GM13976 (cell line): ENCODE data around the gene KLHDC1.
"Not testable (repeated sequence)": the region's sequence is repeated elsewhere in the genome, so short reads cannot be mapped to it uniquely, and the experiment has no call there.

Source experiments
- DNase-seq: peaks from one replicate; pipeline ENCODE4 v3.0.0; 2012; ENCODE audit warnings: low spot score
- in situ Hi-C: fragments of 300-500 bp; cut with MboI; formaldehyde crosslinking; loops from one replicate; pipeline ENCODE4 v1.12.0; 2022; ENCODE audit warnings: low sequenced_read_pairs, mixed read lengths, inconsistent platforms; ENCODE audit not compliant: unreplicated experiment
- TF ChIP-seq, protein P1 (sequence below): IDR thresholded peaks from 2 replicates; pipeline ENCODE4 v1.5.1; 2012; ENCODE audit warnings: borderline replicate concordance, mild to moderate bottlenecking; ENCODE audit not compliant: insufficient read depth; ENCODE audit errors: extremely low read depth, missing control alignments, control extremely low read depth

The KLHDC1 gene

DNA sequence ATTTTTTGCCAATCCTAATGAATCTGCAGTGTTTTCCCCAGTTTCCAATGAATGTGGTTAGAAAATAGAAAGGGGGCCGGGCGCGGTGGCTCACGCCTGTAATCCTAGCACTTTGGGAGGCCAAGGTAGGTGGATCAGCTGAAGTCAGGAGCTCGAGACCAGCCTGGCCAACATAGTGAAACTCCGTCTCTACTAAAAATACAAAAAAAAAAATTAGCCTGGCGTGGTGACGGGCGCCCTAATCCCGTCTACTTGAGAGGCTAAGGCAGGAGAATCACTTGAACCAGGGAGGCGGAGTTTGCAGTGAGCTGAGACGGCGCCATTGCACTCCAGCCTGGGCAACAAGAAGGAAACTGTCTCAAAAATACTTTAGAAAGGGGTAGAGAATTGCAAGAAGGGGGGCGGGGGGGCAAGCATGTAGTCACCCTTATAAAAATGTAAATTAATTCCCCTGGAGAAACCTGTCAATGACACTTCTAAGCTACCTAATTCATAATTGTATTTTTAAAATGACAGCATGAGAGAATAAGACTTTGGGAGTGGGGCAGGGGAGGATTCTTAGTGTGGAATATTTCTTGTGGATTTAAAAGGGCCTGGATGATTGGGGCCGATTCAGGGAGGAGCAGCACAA is 76.8 kb downstream of the KLHDC1 start:
- in situ Hi-C loops, result no loop called here
- TF ChIP-seq, protein P1, sequence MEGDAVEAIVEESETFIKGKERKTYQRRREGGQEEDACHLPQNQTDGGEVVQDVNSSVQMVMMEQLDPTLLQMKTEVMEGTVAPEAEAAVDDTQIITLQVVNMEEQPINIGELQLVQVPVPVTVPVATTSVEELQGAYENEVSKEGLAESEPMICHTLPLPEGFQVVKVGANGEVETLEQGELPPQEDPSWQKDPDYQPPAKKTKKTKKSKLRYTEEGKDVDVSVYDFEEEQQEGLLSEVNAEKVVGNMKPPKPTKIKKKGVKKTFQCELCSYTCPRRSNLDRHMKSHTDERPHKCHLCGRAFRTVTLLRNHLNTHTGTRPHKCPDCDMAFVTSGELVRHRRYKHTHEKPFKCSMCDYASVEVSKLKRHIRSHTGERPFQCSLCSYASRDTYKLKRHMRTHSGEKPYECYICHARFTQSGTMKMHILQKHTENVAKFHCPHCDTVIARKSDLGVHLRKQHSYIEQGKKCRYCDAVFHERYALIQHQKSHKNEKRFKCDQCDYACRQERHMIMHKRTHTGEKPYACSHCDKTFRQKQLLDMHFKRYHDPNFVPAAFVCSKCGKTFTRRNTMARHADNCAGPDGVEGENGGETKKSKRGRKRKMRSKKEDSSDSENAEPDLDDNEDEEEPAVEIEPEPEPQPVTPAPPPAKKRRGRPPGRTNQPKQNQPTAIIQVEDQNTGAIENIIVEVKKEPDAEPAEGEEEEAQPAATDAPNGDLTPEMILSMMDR, result no peak
- no peak for DNase-seq

DNA sequence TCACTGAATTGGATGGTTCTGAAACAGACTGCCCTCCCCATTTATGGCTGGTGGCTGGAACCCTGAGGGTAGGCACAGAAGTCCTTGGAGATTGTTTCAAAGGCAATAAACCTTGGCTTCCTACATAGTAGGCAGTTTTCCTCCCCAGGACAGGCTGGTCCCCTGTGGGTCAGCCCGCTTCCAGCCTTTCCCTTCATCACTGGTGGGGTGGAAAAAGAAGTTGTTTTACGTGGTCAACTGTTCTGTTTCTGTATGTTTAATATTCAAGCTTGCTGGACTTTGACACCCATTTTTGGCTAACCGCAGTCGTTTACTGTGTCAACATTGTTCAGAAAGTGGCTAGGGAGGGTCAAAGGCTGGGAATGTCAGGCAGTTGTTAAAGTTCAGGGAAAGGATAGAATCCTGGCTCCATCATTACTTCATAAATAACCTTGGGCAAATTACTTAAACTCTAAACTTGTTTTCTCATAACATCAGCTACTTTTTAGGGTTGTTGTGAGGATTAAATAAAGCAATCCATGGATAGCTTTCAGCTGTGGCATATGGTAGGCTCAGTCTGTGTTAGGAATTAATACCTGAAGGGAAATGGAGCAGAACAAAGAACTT is 77.4 kb downstream of the KLHDC1 start:
- DNase-seq, result no peak
- in situ Hi-C loops, result no loop called here
- TF ChIP-seq, protein P1, result no peak

DNA sequence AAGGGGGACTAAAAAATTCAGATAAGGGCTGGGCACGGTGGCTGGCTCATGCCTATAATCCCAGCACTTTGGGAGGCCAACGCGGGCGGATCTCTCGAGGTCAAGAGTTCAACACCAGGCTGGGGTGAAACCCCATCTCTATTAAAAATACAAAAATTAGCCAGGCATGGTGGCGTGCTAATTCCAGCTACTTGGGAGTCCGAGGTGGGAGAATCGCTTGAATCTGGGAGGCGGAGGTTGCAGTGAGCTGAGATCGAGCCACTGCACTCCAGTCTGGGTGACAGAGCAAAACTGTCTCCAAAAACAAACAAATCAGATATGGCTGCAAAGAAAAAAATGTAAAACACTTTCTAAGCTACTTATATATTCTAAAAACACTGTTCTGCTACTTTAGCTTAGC is 78.8 kb downstream of the KLHDC1 start:
- in situ Hi-C loops, DNase-seq: not testable (repeated sequence)

DNA sequence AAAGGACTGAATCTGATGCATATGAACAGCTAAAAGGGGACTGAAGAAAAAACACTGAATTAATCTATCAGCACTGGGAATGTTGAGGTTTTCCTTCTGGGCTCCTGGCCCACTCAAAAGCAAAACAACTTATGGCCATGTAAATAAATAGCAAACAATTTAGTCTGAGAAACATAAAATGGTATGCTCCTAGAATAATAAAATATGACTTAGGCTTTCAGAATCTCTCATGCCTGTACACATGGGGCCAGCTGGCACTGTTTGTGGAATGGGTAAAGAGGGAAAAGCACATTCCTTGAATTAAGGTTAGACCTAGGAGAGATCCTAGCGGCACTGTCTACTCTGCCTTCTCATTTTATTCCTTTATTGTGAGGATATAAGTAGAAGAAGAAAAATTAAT is 81.2 kb downstream of the KLHDC1 start:
- TF ChIP-seq, protein P1, result no peak
- in situ Hi-C loops, result no loop called here
- DNase-seq, result no peak

DNA sequence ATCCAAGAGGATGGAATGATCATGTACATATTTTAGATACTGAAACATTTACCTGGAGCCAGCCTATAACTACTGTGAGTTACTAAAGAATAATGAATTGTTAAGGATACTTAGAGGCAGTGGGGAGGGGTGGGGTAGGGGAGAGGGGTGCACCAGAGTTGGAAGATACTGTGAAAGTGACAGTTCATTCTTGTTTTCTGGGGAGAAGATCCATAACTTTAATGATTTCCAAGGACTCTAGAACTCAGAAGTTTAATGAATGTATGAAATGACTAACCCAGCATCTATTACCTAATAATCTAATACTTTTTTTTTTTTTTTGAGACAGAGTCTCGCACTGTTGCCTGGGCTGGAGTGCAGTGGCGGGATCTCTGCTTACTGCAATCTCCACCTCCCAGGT is 85.5 kb downstream of the KLHDC1 start:
- DNase-seq, result no peak
- TF ChIP-seq, protein P1, result no peak
- in situ Hi-C loops, result no loop called here

DNA sequence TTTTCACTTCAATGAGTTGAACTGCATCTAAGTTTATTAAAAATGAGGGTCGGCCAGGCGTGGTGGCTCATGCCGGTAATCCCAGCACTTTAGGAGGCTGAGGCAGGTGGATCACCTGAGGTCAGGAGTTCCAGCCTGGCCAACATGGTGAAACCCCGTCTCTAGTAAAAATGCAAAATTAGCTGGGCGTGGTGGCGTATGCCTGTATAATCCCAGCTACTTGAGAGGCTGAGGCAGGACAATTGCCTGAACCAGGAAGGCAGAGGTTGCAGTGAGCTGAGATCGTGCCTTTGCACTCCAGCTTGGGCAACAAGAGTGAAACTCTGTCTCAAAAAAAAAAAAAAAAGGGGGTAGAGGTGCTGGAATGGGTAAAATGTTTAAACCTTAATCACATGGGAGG is 88.1 kb downstream of the KLHDC1 start:
- in situ Hi-C loops, DNase-seq: not testable (repeated sequence)

DNA sequence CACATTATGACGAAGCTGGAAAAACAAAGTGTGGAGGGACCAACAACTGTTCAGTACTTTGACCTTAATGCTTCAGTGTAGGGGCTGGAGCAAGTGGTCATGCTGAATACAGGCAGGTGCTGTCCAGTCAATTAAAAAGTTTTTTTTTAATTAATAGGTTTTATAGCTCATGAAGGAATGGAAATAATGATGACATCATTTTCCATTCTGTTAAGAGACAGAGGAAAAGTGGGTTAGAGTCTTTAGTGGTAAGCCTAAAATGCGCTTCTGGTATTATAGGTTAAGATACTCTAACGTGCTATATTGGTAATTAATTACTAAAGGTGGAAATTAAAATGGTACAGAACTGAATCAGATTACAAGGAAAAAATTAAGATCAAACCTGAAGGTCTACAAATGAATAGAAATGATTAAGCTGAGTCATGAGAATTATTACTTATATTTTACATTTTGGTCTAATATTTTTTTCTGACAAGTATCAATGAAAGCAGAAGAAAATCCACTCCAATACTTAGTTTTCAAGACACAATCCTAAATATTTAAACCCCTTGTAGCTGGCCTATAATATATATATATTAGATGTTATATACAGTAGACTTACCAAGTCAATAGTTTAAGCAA is 90.6 kb downstream of the KLHDC1 start:
- DNase-seq, result no peak
- TF ChIP-seq, protein P1, result no peak
- in situ Hi-C loops, result no loop called here

DNA sequence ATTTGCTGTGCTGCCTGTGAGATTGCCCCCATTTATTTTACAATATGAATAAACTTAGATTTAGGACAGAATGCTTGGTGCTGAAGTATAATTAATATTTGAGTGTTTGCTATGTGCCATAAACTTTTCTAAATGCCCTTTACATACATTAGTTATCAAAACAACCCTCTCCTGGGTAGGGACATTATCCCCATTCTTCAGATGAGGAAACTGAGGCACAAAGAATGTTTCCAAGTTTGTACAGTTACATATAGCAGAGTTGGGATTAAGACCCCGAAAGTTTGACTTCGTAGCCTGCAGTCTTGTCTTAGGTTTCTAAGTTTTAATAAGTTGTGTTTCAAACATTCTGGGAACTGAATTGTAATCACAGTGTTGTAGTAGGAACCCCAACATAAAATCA is 93.4 kb downstream of the KLHDC1 start:
- in situ Hi-C loops, result no loop called here

More for the DNA sequence above, 93.4 kb downstream of the KLHDC1 start:
- TF ChIP-seq, protein P1, result no peak
- no peak for DNase-seq
